Activated T-helper 1 cell treated with anti-CD3 and anti-CD28 coated beads, Interleukin-2, amount 50 U/mL, for 16 hours (primary cell): ENCODE data around the gene DDX17.

Experiments used
- DNase-seq, 2 donors: peaks; one replicate each; pipeline ENCODE4 v3.0.0-alpha.2; 2020; ENCODE audit warnings: low read depth in 1 of 2, low spot score in 1 of 2

Gene DDX17

GRCh38 chr22:38450234-38450797 lies 55.8 kb downstream of the DDX17 start:
- no peak for DNase-seq

GRCh38 chr22:38449776-38450175 lies 56.3 kb downstream of the DDX17 start:
- no peak for DNase-seq

- no peak for DNase-seq
These were observed 57.0 kb downstream of the DDX17 start for GRCh38 chr22:38448945-38449745.

- no peak for DNase-seq
These were observed 60.0 kb downstream of the DDX17 start for GRCh38 chr22:38446018-38446601.

- DNase-seq, result no peak
These were observed 61.3 kb downstream of the DDX17 start for GRCh38 chr22:38444783-38445182.

- no peak for DNase-seq
These were observed 62.2 kb downstream of the DDX17 start for GRCh38 chr22:38443628-38444521.

- DNase-seq, result no peak
These were observed 63.0 kb downstream of the DDX17 start for GRCh38 chr22:38442967-38443627.

- no peak for DNase-seq
These were observed 64.4 kb downstream of the DDX17 start for GRCh38 chr22:38441620-38442287.

- no peak for DNase-seq
These were observed 65.3 kb downstream of the DDX17 start for GRCh38 chr22:38440747-38441350.

GRCh38 chr22:38437416-38437815 lies 68.7 kb downstream of the DDX17 start:
- no peak for DNase-seq

GRCh38 chr22:38436629-38437395 lies 69.3 kb downstream of the DDX17 start:
- no peak for DNase-seq

GRCh38 chr22:38435965-38436364 lies 70.1 kb downstream of the DDX17 start:
- no peak for DNase-seq

GRCh38 chr22:38435010-38435409 lies 71.1 kb downstream of the DDX17 start:
- no peak for DNase-seq

GRCh38 chr22:38433871-38434270 lies 72.2 kb downstream of the DDX17 start:
- DNase-seq, result no peak
